Pancreas (tissue), 10 donors: ENCODE results near the gene LY6G5B. TPM values are rescaled to one million over a fixed set of nuclear protein-coding genes. Genes with fewer than 3 reads are reported as not detected.

Source experiments
- ATAC-seq, 4 donors: fragments of 200-7000 bp; cut with Tn5 transposase; one replicate each; pipeline versions ENCODE4 v1.8.0 to v1.9.1; 2020; ENCODE audit warnings: mild to moderate bottlenecking in 4 of 4, moderate library complexity in 4 of 4
- DNase-seq, 6 donors: peaks; one replicate each; pipeline ENCODE4 v3.0.0-alpha.2; 2020
- FAIRE-seq: peaks from 2 replicates; lab custom pipeline; 2012; peaks lifted over from hg19 to GRCh38; lab: Jason Lieb, UNC
- H3K27ac ChIP-seq, 4 donors: fragments of 200-600 bp; sonication (generic); 1 replicate in 3 of 4; 2 replicates in 1 of 4; pipeline versions ENCODE4 v1.5.0 to v1.8.0; 2020
- H3K27me3 ChIP-seq, 4 donors: fragments of 200-600 bp; one replicate each; pipeline ENCODE4 v1.8.0; 2021
- H3K36me3 ChIP-seq, 3 donors: fragments of 200-600 bp; sonication (generic) in 1 of 3; one replicate each; pipeline versions ENCODE4 v1.5.0 to v1.8.0; 2020 to 2021
- H3K4me1 ChIP-seq, 3 donors: fragments of 200-600 bp; one replicate each; pipeline ENCODE4 v1.8.0; 2021
- H3K4me3 ChIP-seq, 4 donors: fragments of 200-600 bp; sonication (generic) in 2 of 4; one replicate each; pipeline versions ENCODE4 v1.5.0 to v1.8.0; 2020 to 2021
- H3K9me3 ChIP-seq, 4 donors: fragments of 200-600 bp; one replicate each; pipeline ENCODE4 v1.8.0; 2021
- WGBS, 2 donors: extraction: QIAGEN DNeasy Blood & Tissue Kit; methylation state at CpG; one replicate each; pipeline ENCODE4 v1.1.7; 2013; 5-methylcytosine and 5-hydroxymethylcytosine counted together
- intact Hi-C, 3 donors: fragments of 100-400 bp; cut with DNase I; formaldehyde crosslinking; loops; one replicate each; pipeline versions ENCODE4 v1.11.1 to v1.14.2; 2022
- polyA plus RNA-seq, 2 donors: library from polyadenylated mRNA; stranded (reverse); fragments of 200-250 nt; gene quantifications; one replicate each; pipeline ENCODE4 v1.2.3, GENCODE V29; 2013
- total RNA-seq, 6 donors: library from RNA; stranded (reverse); fragmentation: NEBNext Ultra II Directional in 4 of 6; extraction: Animal tissue kit (Norgen Biotek cat#: 25700) in 4 of 6; gene quantifications; one replicate each; pipeline versions ENCODE4 v1.2.1 to v1.2.4, GENCODE V29; 2021 to 2023
- TF ChIP-seq, protein P1 (sequence below), 4 donors: fragments of 200-600 bp; sonication (generic) in 3 of 4; IDR thresholded peaks; one replicate each; pipeline versions ENCODE4 v1.5.0 to v1.8.0; 2021; ENCODE audit warnings: antibody characterized with exemption in 4 of 4
- donor health status: healthy with polysubstance abuse.
- donor health status: DM: no; HTN: no; CAD: no; lungs with moderate emphysema.
- donor health status: DM: no; HTN: no; CAD: no.
- donor health status: control.
- donor health status: control.
- donor health status: Bipolar disorder and iron deficiency.
- donor health status: DM: yes; HTN: yes; CAD: no.
- donor health status: DM: no; HTN: no; CAD: no.
- donor health status: DM: no; HTN: no; CAD: no.
- donor health status: DM: yes; HTN: yes; CAD: no.

LY6G5B gene
- total and polyA plus RNA-seq, 8 donors, result 3.0 to 11.4 (median 4.8) TPM

- 91 to 92% methylated on average over 6 of the region's 6 CpGs for WGBS, 2 donors
- H3K9me3 ChIP-seq, result no peaks in the 10 kb centered on the region
- FAIRE-seq, result no peak
- TF ChIP-seq, protein P1, sequence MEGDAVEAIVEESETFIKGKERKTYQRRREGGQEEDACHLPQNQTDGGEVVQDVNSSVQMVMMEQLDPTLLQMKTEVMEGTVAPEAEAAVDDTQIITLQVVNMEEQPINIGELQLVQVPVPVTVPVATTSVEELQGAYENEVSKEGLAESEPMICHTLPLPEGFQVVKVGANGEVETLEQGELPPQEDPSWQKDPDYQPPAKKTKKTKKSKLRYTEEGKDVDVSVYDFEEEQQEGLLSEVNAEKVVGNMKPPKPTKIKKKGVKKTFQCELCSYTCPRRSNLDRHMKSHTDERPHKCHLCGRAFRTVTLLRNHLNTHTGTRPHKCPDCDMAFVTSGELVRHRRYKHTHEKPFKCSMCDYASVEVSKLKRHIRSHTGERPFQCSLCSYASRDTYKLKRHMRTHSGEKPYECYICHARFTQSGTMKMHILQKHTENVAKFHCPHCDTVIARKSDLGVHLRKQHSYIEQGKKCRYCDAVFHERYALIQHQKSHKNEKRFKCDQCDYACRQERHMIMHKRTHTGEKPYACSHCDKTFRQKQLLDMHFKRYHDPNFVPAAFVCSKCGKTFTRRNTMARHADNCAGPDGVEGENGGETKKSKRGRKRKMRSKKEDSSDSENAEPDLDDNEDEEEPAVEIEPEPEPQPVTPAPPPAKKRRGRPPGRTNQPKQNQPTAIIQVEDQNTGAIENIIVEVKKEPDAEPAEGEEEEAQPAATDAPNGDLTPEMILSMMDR (IDR thresholded peaks at IDR 0.05), result no peak
- no peak for DNase-seq
- ATAC-seq, result no peak
- intact Hi-C loops, result no loop called here
- no peak overlapping the region for H3K4me3 ChIP-seq
- H3K27me3 ChIP-seq, result no peaks in the 10 kb centered on the region
- no peaks in the 10 kb centered on the region for H3K4me1 ChIP-seq
- no peak overlapping the region for H3K27ac ChIP-seq
- peaks cover 6 to 14% (median 12%) of the 10 kb centered on the region in 3 donors for H3K36me3 ChIP-seq
Observed at GRCh38 chr6:31693535-31693934, 23.8 kb downstream of the LY6G5B start.

DNA sequence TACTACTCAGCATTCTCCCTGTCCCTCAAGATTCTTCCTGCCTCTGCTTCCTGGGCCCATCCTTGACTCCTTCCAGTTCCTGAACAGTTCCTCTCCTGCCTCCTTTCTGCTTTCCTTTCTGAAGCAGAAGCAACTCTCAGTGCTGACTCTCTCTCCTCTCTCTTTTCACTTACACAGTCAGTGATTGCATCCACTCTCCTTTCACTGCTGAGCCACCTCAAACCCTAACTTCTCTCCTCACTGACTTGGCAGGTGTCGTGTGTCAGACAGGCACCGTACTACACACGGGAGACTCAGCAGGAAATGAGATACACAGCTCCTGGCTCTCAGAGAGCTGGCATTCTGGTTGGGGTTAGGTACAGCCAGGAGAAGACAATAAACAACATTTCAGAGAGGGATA, 27.8 kb downstream of the LY6G5B start:
- TF ChIP-seq, protein P1 (IDR thresholded peaks at IDR 0.05), result no peak
- no peak overlapping the region for H3K4me3 ChIP-seq
- intact Hi-C loops, result no loop called here
- FAIRE-seq (no peak), DNase-seq (no peak), ATAC-seq (no peak)
- peaks cover 0 to 10% (median 7%) of the 10 kb centered on the region in 3 donors for H3K4me1 ChIP-seq
- H3K27me3 ChIP-seq, result no peaks in the 10 kb centered on the region
- WGBS, 2 donors, result 52 to 70% methylated on average over 3 of the region's 3 CpGs
- peaks cover 3 to 12% (median 6%) of the 10 kb centered on the region in 3 donors for H3K36me3 ChIP-seq
- H3K27ac ChIP-seq, result no peak overlapping the region
- H3K9me3 ChIP-seq, result no peaks in the 10 kb centered on the region

- H3K4me1 ChIP-seq, result peaks cover 0 to 12% (median 10%) of the 10 kb centered on the region in 3 donors
- H3K4me3 ChIP-seq, result no peak overlapping the region
- H3K36me3 ChIP-seq, result peaks cover 0 to 6% (median 4%) of the 10 kb centered on the region in 3 donors
- TF ChIP-seq, protein P1 (IDR thresholded peaks at IDR 0.05), result no peak
- no peak for FAIRE-seq
- ATAC-seq, result no peak
- WGBS, 2 donors, result 55% methylated on average over 5 of the region's 5 CpGs
- intact Hi-C loops, result no loop called here
- no peak overlapping the region for H3K27ac ChIP-seq
- DNase-seq, result no peak
- no peaks in the 10 kb centered on the region for H3K27me3 ChIP-seq
- no peaks in the 10 kb centered on the region for H3K9me3 ChIP-seq
Observed at GRCh38 chr6:31700740-31701401, 31.1 kb downstream of the LY6G5B start.

DNA sequence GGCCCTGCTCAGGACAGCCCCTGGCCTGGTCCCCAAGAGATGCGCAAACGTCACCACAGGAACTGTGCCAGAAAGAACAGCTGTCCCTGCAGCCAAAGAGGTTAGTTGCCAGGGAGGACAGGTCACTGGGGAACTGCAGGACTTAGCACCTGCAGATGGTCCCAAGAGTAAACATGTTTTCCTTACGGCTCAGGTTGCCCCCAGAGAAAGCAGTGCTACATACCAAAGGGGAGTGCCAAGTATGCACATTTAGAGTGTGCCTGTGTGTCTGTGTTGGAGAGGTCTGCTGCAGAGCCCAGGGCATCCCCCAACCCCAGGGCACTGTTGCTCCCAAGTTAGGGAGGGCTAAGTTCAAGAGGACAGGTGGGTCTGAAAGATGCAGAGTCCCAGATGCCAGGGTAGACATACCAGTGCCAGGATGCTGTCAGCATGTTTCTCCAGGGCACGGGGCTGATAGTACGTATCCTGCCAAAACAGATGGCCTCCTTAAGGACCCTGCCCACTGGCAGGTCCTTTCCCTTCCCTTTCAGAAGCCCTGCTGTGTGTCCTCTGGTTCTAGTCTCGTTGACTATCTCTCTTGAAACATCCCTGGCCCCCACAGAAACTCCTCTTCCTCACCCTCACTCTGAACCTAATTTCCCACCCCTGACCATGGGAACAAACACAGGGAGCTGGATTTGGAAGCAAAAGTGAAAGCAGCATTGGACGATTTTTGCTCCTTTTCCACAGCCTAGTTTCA, 32.1 kb downstream of the LY6G5B start:
- Histone ChIP-seq H3K4me1 (peaks cover 0 to 12% (median 10%) of the 10 kb centered on the region in 3 donors), H3K27ac (peak overlapping the region in 1 of 4 donors; percentile 94), H3K9me3 (no peaks in the 10 kb centered on the region), H3K27me3 (no peaks in the 10 kb centered on the region), H3K36me3 (peaks cover 0 to 4% (median under 1%) of the 10 kb centered on the region in 3 donors), H3K4me3 (peak overlapping the region in 3 of 4 donors; percentile 42 to 88 (median 84))
- TF ChIP-seq, protein P1 (IDR thresholded peaks at IDR 0.05), result no peak
- DNase-seq, result no peak
- no peak for FAIRE-seq
- intact Hi-C loops, result no loop called here
- ATAC-seq, result peak in 1 of 4 donors; percentile 1
- 23 to 27% methylated on average over 7 of the region's 7 CpGs for WGBS, 2 donors
